ENCODE results near the gene GABRR1. TPM values are rescaled to one million over a fixed set of nuclear protein-coding genes. Genes with fewer than 3 reads are reported as not detected.
A peak's percentile ranks its signal among the peaks of the same experiment; 100 is the strongest.

The GABRR1 gene
- total RNA-seq, 1 experiment from 2014 or later = 0.33 TPM

- Histone ChIP-seq H4K91ac (ENCODE audit: insufficient read length, low read depth, low read length) (no peak overlapping the region), H3K27me3 (ENCODE audit: insufficient read depth, low read length) (no peaks in the 10 kb centered on the region), H2BK12ac (ENCODE audit: insufficient read length, low read depth, low read length) (no peak overlapping the region), H3K56ac (ENCODE audit: insufficient read length, low read depth, low read length) (no peak overlapping the region), H3T11ph (ENCODE audit: low read length) (no peak overlapping the region), H2BK5ac (ENCODE audit: insufficient read length, low read length) (no peak overlapping the region), H3K27ac (ENCODE audit: insufficient read length, low read depth, low read length) (no peak overlapping the region), H2BK20ac (ENCODE audit: low read depth, low read length, poor library complexity, severe bottlenecking) (no peak overlapping the region), H3K9ac (ENCODE audit: extremely low read depth, insufficient read length, low read length) (no peak overlapping the region), H4K8ac (replicated peaks; ENCODE audit: insufficient read length, low read depth, low read length) (no peak overlapping the region), H3K4ac (ENCODE audit: low read depth, low read length) (no peak overlapping the region), H4K20me1 (ENCODE audit: control insufficient read depth, insufficient read depth, insufficient read length) (no peaks in the 10 kb centered on the region), H4K5ac (ENCODE audit: insufficient read length, low read depth, low read length) (no peak overlapping the region), H2AK5ac (ENCODE audit: insufficient read length, low read length) (no peak overlapping the region), H2BK15ac (ENCODE audit: low read depth, low read length) (peak overlapping the region; percentile 86; the same call in 1 of the 2 replicates), H3K4me2 (ENCODE audit: insufficient read depth, insufficient read length, low read length) (no peak overlapping the region), H3K18ac (ENCODE audit: insufficient read length, low read depth, low read length) (no peak overlapping the region), H2BK120ac (ENCODE audit: low read depth, low read length, poor library complexity, severe bottlenecking) (no peak overlapping the region), H3K79me1 (ENCODE audit: insufficient read depth, low read depth, low read length, poor library complexity, severe bottlenecking) (no peaks in the 10 kb centered on the region), H3K23me2 (ENCODE audit: insufficient read length, low read depth, low read length, poor library complexity, severe bottlenecking) (no peaks in the 10 kb centered on the region), H2AFZ (ENCODE audit: low read length) (no peak overlapping the region), H3K23ac (ENCODE audit: insufficient read length, low read depth, low read length) (no peak overlapping the region), H3K79me2 (ENCODE audit: insufficient read depth, low read length) (no peaks in the 10 kb centered on the region), H3K9me3 (ENCODE audit: control insufficient read depth, low read depth, low read length) (no peaks in the 10 kb centered on the region), H3K4me1 (ENCODE audit: insufficient read depth, low read length) (no peaks in the 10 kb centered on the region), H3K14ac (ENCODE audit: insufficient read depth, low read length) (no peak overlapping the region)
- Mint-ChIP-seq H3K9me3 (no peaks in the 10 kb centered on the region), H3K27me3 (ENCODE audit: low read depth) (peaks cover 3% of the 10 kb centered on the region; the same call in 1 of the 2 replicates), H3K4me3 (no peak overlapping the region), H3K27ac (no peak overlapping the region), H3K4me1 (no peaks in the 10 kb centered on the region), H3K36me3 (ENCODE audit: insufficient read depth in 1 of 3, low read depth in 3 of 3) (no peaks in the 10 kb centered on the region)
- no CpG with 5 or more reads among the region's 4 CpGs for WGBS (ENCODE audit: extremely low coverage, insufficient read length, low lambda C conversion rate)
- no peak for TF ChIP-seq CTCF (conservative IDR thresholded peaks at IDR 0.05)
- DNase-seq = no peak
Measured at GRCh38 chr6:89260310-89260709, 43.2 kb upstream of the GABRR1 start.
